Skeletal muscle satellite cell (primary cell): Measurements from ENCODE around the gene FNDC4.

ENCODE experiments used
- H3K27me3 ChIP-seq: 2 replicates; pipeline ENCODE4 v1.7.0; 2013; ENCODE audit warnings: low read length; ENCODE audit not compliant: control insufficient read depth, insufficient read depth
- H3K36me3 ChIP-seq: 2 replicates; pipeline ENCODE4 v1.7.0; 2013; ENCODE audit warnings: mild to moderate bottlenecking, control low read depth, low read length; ENCODE audit not compliant: insufficient read depth
- H3K4me1 ChIP-seq: 2 replicates; pipeline ENCODE4 v1.7.0; 2013; ENCODE audit warnings: low read length; ENCODE audit not compliant: control insufficient read depth, insufficient read depth
- H3K4me2 ChIP-seq: 2 replicates; pipeline ENCODE4 v1.7.0; 2013; ENCODE audit warnings: mild to moderate bottlenecking, low read length
- H3K4me3 ChIP-seq: 2 replicates; pipeline ENCODE4 v1.7.0; 2013; ENCODE audit warnings: low read length
- H3K9ac ChIP-seq: 2 replicates; pipeline ENCODE4 v1.7.0; 2013; ENCODE audit warnings: mild to moderate bottlenecking, low read depth, low read length, moderate library complexity
- H3K9me3 ChIP-seq: replicated peaks from 2 replicates; pipeline ENCODE4 v1.7.0; 2013; ENCODE audit warnings: mild to moderate bottlenecking, control low read depth, low read length

Gene FNDC4

DNA sequence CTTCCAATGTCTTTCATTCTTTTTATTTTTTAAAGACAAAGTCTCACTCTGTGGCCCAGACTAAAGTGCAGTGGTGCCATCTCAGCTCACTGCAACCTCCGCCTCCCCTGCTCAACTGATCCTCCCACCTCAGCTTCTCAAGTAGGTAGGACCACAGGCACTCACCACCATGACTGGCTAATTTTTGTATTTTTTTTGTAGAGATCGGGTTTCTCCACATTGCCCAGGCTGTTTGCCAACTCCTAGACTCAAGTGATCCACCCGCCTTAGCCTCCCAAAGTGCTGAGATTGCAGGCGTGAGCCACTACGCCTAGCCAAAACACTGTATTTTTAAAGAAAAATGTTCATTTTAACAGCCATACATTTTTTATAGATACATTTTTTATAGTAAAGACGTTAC is 14.3 kb upstream of the FNDC4 start:
- Histone ChIP-seq H3K36me3 (no peaks in the 10 kb centered on the region), H3K4me1 (no peaks in the 10 kb centered on the region), H3K27me3 (peaks cover 7% of the 10 kb centered on the region), H3K4me2 (no peak overlapping the region), H3K9ac (no peak overlapping the region), H3K4me3 (no peak overlapping the region), H3K9me3 (no peaks in the 10 kb centered on the region)

- H3K9me3 ChIP-seq: no peaks in the 10 kb centered on the region
- no peak overlapping the region for H3K4me2 ChIP-seq
- H3K27me3 ChIP-seq: no peaks in the 10 kb centered on the region
Measured at GRCh38 chr2:27507293-27507692, 12.3 kb upstream of the FNDC4 start.

DNA sequence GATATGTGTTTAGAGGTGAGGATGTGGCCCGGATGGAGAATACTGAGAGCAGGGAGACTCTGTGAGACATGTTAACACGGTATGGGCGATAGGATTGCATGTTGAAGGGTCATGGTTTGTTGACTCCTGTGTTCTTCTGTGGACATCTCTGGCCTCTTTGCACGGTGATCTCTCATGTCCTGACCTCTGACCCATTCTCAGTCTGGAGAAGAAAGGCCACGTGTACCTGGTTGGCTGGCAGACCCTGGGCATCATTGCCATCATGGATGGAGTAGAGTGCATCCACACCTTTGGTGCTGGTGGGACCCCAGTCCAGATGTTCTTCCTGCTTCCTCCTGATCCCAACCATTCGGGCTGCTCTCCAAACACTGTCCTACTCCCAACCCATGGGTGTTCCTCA is 11.6 kb upstream of the FNDC4 start:
- Histone ChIP-seq H3K9me3 (no peaks in the 10 kb centered on the region), H3K4me3 (no peak overlapping the region), H3K4me2 (no peak overlapping the region), H3K4me1 (peaks cover 8% of the 10 kb centered on the region), H3K27me3 (no peaks in the 10 kb centered on the region), H3K9ac (no peak overlapping the region), H3K36me3 (no peaks in the 10 kb centered on the region)

More at GRCh38 chr2:27507293-27507692, 12.3 kb upstream of the FNDC4 start:
- Histone ChIP-seq H3K36me3 (no peaks in the 10 kb centered on the region), H3K4me1 (peaks cover 3% of the 10 kb centered on the region), H3K9ac (no peak overlapping the region), H3K4me3 (no peak overlapping the region)

- no peak overlapping the region for H3K4me3 ChIP-seq
- no peaks in the 10 kb centered on the region for H3K9me3 ChIP-seq
- peaks cover 9% of the 10 kb centered on the region for H3K4me1 ChIP-seq
- H3K27me3 ChIP-seq: no peaks in the 10 kb centered on the region
- no peak overlapping the region for H3K9ac ChIP-seq
- H3K36me3 ChIP-seq: no peaks in the 10 kb centered on the region
- no peak overlapping the region for H3K4me2 ChIP-seq
Measured at GRCh38 chr2:27502142-27502541, 7.1 kb upstream of the FNDC4 start.

GRCh38 chr2:27501042-27501441 is 6.0 kb upstream of the FNDC4 start:
- no peak overlapping the region for H3K9ac ChIP-seq
- H3K9me3 ChIP-seq: no peaks in the 10 kb centered on the region
- H3K4me1 ChIP-seq: peaks cover 9% of the 10 kb centered on the region
- H3K27me3 ChIP-seq: no peaks in the 10 kb centered on the region
- H3K4me2 ChIP-seq: no peak overlapping the region
- H3K4me3 ChIP-seq: no peak overlapping the region
- no peaks in the 10 kb centered on the region for H3K36me3 ChIP-seq

GRCh38 chr2:27498975-27499374 is 4.0 kb upstream of the FNDC4 start:
- Histone ChIP-seq H3K36me3 (no peaks in the 10 kb centered on the region), H3K27me3 (no peaks in the 10 kb centered on the region), H3K9me3 (no peaks in the 10 kb centered on the region), H3K9ac (no peak overlapping the region), H3K4me3 (no peak overlapping the region), H3K4me1 (peaks cover 14% of the 10 kb centered on the region), H3K4me2 (no peak overlapping the region)

DNA sequence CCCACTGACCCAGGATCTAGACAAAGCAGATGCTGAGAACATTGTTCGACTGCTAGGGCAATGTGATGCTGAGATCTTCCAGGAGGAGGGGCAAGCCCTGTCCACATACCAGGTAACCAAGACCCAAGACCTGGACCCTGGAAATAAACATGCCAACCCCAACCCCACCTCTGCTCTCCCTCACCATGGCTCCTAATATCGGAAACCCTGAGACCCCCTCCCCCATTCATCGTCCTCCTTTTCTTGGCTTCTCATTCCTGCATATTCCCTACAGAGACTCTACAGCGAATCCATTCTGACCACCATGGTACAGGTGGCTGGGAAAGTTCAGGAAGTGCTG is 2.3 kb upstream of the FNDC4 start:
- H3K9me3 ChIP-seq: no peaks in the 10 kb centered on the region
- no peak overlapping the region for H3K4me2 ChIP-seq
- peaks cover under 1% of the 10 kb centered on the region for H3K36me3 ChIP-seq
- H3K4me1 ChIP-seq: peaks cover 14% of the 10 kb centered on the region
- H3K9ac ChIP-seq: no peak overlapping the region
- H3K27me3 ChIP-seq: no peaks in the 10 kb centered on the region
- H3K4me3 ChIP-seq: no peak overlapping the region

- Histone ChIP-seq H3K27me3 (no peaks in the 10 kb centered on the region), H3K9me3 (no peaks in the 10 kb centered on the region), H3K4me2 (peak within 1 kb of the TSS; percentile 95), H3K9ac (no peak within 1 kb of the TSS), H3K4me1 (peaks cover 9% of the 10 kb centered on the region), H3K4me3 (no peak within 1 kb of the TSS), H3K36me3 (peaks cover 4% of the 10 kb centered on the region)
Measured at GRCh38 chr2:27496357-27497287, 1.6 kb upstream of the FNDC4 start, which contains the start of gene GCKR. Gene GCKR (plus strand): TSS chr2:27496839. CDS start chr2:27496905, 66 bp downstream.

GRCh38 chr2:27495840-27496356 is 898 bp upstream of the FNDC4 start:
- peaks cover 8% of the 10 kb centered on the region for H3K4me1 ChIP-seq
- H3K36me3 ChIP-seq: peaks cover 4% of the 10 kb centered on the region
- H3K9ac ChIP-seq: no peak overlapping the region
- H3K4me3 ChIP-seq: no peak overlapping the region
- no peaks in the 10 kb centered on the region for H3K9me3 ChIP-seq
- no peaks in the 10 kb centered on the region for H3K27me3 ChIP-seq
- peak overlapping the region; percentile 95 for H3K4me2 ChIP-seq

DNA sequence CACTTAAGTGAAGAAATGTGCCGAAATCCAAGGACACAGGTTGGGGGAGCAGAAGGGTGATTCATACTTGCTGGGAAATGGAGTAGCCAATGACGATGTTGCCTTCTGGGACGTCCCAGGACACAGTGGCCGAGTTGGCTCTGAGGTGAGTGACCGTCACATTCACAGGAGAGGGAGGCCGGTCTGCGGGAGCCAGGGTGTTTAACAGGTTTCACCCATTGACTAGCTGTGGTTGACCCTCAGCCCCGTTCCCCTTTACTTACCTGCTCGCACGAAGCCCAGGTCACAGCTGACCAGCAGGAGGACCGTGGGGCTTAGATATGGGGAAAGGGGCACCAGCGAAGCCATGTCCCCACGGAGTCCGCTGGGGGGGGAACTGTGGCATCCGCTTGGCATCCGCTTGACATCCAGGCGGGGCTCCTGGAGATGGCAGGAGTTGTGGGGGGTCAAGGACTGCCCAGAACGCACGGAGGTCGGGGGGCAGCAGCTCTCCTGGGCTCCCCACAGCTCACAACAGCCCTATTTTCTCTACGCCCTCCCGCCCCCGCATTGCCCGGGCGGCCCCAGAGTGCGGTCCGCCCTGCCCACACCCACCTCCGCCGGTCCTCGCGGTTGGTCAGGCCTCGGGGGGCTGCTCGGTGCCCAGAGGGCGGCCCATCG is 586 bp downstream of the FNDC4 start:
- Histone ChIP-seq H3K4me2 (peak overlapping the region; percentile 95), H3K36me3 (peaks cover 4% of the 10 kb centered on the region), H3K9ac (peak overlapping the region; percentile 83), H3K4me3 (peak overlapping the region; percentile 73), H3K27me3 (no peaks in the 10 kb centered on the region), H3K9me3 (no peaks in the 10 kb centered on the region), H3K4me1 (peaks cover 13% of the 10 kb centered on the region)

DNA sequence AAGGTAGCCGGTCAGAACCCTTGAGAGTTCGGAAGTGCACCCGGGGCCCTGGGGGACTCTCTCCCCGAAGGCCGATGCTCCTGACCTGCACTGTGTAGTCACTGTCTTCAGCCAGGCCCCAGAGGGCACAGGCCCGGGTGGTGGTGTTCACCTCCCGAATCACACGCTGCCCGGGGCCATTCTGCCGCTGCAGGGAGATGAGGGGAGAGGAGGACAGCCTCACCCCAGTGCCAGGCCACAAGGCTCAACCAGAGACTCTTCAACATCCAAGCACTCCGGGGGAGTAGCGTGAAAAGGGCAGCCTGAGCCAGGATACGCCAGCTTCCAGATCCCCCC is 1.1 kb downstream of the FNDC4 start:
- H3K9ac ChIP-seq: peak overlapping the region; percentile 83
- peaks cover 4% of the 10 kb centered on the region for H3K36me3 ChIP-seq
- H3K4me3 ChIP-seq: peak overlapping the region; percentile 73
- no peaks in the 10 kb centered on the region for H3K27me3 ChIP-seq
- H3K4me2 ChIP-seq: peak overlapping the region; percentile 95
- no peaks in the 10 kb centered on the region for H3K9me3 ChIP-seq
- peaks cover 17% of the 10 kb centered on the region for H3K4me1 ChIP-seq
